Thymus (tissue), 11 donors: ENCODE data around the gene NOTCH1. TPM values are rescaled to one million over a fixed set of nuclear protein-coding genes. Genes with fewer than 3 reads are reported as not detected.

Source experiments
- DNase-seq, 9 donors: peaks; one replicate each; pipeline ENCODE4 v3.0.0-alpha.2; 2013; ENCODE audit warnings: low spot score in 9 of 9, low read depth in 6 of 9, missing footprints in 1 of 9
- H3K27ac ChIP-seq, 2 donors: one replicate each; pipeline ENCODE4 v1.5.1; 2013; ENCODE audit warnings: control low read depth in 1 of 2, low read depth in 1 of 2, low read length in 1 of 2, mild to moderate bottlenecking in 1 of 2, moderate library complexity in 1 of 2
- H3K27me3 ChIP-seq, 2 donors: one replicate each; pipeline ENCODE4 v1.5.1; 2013; ENCODE audit warnings: low read length in 1 of 2; ENCODE audit not compliant: control insufficient read depth in 2 of 2, insufficient read depth in 1 of 2
- H3K36me3 ChIP-seq, 2 donors: one replicate each; pipeline ENCODE4 v1.5.1; 2013; ENCODE audit warnings: low read length in 1 of 2, mild to moderate bottlenecking in 1 of 2, moderate library complexity in 1 of 2; ENCODE audit not compliant: control insufficient read depth in 2 of 2, insufficient read depth in 2 of 2
- H3K4me1 ChIP-seq, 2 donors: one replicate each; pipeline ENCODE4 v1.5.1; 2013; ENCODE audit warnings: low read length in 2 of 2; ENCODE audit not compliant: control insufficient read depth in 2 of 2, insufficient read depth in 2 of 2
- H3K4me3 ChIP-seq, 2 donors: one replicate each; pipeline ENCODE4 v1.5.1; 2013; ENCODE audit warnings: low read length in 2 of 2, control low read depth in 1 of 2, mild to moderate bottlenecking in 1 of 2
- H3K9me3 ChIP-seq, 2 donors: one replicate each; pipeline ENCODE4 v1.5.1; 2013; ENCODE audit warnings: low read length in 1 of 2, mild to moderate bottlenecking in 1 of 2; ENCODE audit not compliant: control insufficient read depth in 2 of 2, insufficient read depth in 1 of 2
- WGBS: extraction: QIAGEN DNeasy Blood & Tissue Kit; methylation state at CpG from one replicate; pipeline ENCODE4 v1.1.7; 2013; 5-methylcytosine and 5-hydroxymethylcytosine counted together
- polyA plus RNA-seq: library from polyadenylated mRNA; stranded (reverse); fragments of 200-250 nt; gene quantifications from one replicate; pipeline ENCODE4 v1.2.3, GENCODE V29; 2013
- total RNA-seq: library from RNA; stranded (reverse); fragments of 120-200 nt; gene quantifications from one replicate; pipeline ENCODE4 v1.2.4, GENCODE V29; 2013
- donor health status: healthy.

The NOTCH1 gene
- total and polyA plus RNA-seq, 2 donors = 14.9 to 15.9 TPM

DNA sequence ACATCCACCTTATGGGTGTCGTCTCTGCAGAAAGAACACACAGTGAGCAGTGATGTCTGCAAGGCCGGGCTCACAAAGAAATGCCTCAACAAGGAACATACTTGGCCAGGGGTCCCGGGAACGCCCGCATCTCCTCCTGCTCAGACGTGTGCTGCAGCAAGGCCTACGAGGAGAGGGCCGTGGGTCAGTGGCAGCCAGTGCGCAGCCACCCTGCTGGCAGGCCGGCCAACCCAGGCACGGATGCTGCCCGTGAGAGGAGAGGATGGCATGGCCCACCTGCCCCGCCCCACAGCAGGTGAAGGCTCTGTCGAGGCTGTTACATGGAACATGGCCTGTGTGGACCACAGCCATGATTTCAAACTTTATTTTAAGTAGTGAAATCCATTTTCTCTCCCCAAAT, 82.3 kb downstream of the NOTCH1 start:
- no peak for DNase-seq
- Histone ChIP-seq H3K36me3 (peaks cover 86 to 95% of the 10 kb centered on the region in 2 donors), H3K27me3 (no peaks in the 10 kb centered on the region), H3K4me1 (no peaks in the 10 kb centered on the region), H3K4me3 (no peak overlapping the region), H3K27ac (no peak overlapping the region), H3K9me3 (no peaks in the 10 kb centered on the region)
- WGBS = 98% methylated on average over 14 of the region's 14 CpGs

DNA sequence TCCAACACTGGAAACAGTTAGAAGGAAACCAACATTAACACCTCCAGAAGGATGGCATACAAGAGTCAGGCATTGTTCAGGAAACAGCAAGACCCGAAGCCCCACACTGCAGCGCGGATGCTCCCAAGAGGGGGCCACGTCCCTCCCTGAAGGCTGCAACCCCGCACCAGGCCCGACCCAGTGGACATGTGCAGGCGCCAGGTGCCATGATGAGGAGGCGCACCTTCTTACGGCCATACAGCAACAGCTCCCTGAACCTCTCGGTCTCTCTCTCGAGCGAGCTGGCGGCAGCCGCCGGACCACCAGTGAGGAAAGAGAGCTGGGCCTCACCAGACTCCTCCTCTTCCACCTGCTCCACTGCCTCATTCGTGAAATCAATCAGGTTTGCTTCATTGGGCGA, 83.2 kb downstream of the NOTCH1 start:
- H3K27ac ChIP-seq = no peak overlapping the region
- H3K4me1 ChIP-seq = no peaks in the 10 kb centered on the region
- peaks cover 87 to 93% of the 10 kb centered on the region in 2 donors for H3K36me3 ChIP-seq
- DNase-seq = no peak
- no peak overlapping the region for H3K4me3 ChIP-seq
- WGBS = 99% methylated on average over 17 of the region's 17 CpGs
- no peaks in the 10 kb centered on the region for H3K9me3 ChIP-seq
- H3K27me3 ChIP-seq = no peaks in the 10 kb centered on the region

DNA sequence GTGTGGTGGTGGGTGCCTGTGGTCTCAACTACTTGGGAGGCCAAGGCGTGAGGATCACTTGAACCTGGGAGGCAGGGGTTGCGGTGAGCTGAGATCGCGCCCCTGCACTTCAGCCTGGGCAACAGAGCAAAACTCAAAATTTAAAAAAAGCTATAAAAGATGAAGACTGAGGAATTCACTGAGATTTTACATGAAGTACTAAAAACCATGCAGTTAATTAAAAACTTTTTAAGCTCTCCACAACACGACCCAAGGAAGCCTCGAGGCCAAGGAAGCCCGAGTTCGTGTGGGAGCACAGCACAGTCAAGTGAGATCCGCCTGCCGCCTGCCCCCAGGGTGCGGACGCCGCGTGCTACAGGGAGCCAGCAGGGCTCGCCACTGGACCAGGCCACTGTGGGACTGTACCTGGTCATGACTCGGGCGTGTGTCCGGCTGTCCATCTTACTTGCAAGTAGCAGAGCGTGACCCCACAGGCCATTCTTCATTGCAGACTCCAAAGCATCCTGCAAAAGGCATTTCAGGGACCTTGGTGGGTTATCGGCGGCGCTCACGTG, 85.0 kb downstream of the NOTCH1 start:
- WGBS = 98% methylated on average over 23 of the region's 23 CpGs
- H3K4me1 ChIP-seq = no peaks in the 10 kb centered on the region
- no peak overlapping the region for H3K27ac ChIP-seq
- no peak for DNase-seq
- peaks cover 88 to 93% of the 10 kb centered on the region in 2 donors for H3K36me3 ChIP-seq
- H3K4me3 ChIP-seq = no peak overlapping the region
- H3K27me3 ChIP-seq = no peaks in the 10 kb centered on the region
- no peaks in the 10 kb centered on the region for H3K9me3 ChIP-seq

DNA sequence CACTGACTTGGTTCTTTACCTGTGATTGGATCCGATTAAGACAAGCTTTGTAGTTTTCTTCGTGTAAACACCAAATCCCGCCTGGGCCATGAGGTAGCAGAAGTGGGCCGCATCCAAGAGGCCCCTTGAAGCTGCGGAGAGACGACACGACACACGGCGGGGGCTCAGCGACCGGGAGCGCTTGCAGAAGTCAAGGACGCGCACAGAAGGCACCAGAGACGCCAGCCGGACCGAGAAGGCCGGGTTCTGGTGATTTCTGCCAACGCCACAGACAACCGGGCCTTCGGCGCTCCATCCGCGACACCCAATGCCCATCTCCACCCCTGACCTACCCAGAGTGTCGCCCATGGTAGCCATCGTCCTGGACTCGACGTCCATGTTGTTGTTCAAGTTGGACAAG, 86.4 kb downstream of the NOTCH1 start:
- no peak overlapping the region for H3K27ac ChIP-seq
- H3K27me3 ChIP-seq = no peaks in the 10 kb centered on the region
- no peak for DNase-seq
- 98% methylated on average over 28 of the region's 28 CpGs for WGBS
- no peak overlapping the region for H3K4me3 ChIP-seq
- H3K4me1 ChIP-seq = no peaks in the 10 kb centered on the region
- H3K36me3 ChIP-seq = peaks cover 92 to 94% of the 10 kb centered on the region in 2 donors
- no peaks in the 10 kb centered on the region for H3K9me3 ChIP-seq

DNA sequence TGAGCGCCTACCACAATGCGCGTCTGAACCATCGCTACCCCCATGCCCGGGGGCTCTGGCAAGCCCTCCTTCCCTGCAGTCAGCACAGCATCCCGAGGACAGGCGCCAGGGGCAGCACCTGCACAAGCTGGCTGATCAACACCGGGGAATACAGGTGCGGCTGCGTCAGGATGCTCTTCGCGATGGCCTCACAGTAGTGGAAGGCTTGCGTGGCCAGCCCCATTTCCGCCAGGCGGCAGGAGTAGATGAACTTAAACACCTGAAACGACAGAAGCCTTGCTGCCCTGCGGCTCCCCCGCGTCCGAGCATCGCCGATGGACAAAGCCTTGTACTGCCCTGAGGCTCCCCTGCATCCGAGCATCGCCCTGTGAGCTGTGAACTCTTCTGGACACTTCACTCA, 88.5 kb downstream of the NOTCH1 start:
- DNase-seq = no peak
- no peaks in the 10 kb centered on the region for H3K4me1 ChIP-seq
- no peak overlapping the region for H3K4me3 ChIP-seq
- H3K27me3 ChIP-seq = no peaks in the 10 kb centered on the region
- WGBS = 99% methylated on average over 24 of the region's 24 CpGs
- no peaks in the 10 kb centered on the region for H3K9me3 ChIP-seq
- no peak overlapping the region for H3K27ac ChIP-seq
- peaks cover 83 to 87% of the 10 kb centered on the region in 2 donors for H3K36me3 ChIP-seq

DNA sequence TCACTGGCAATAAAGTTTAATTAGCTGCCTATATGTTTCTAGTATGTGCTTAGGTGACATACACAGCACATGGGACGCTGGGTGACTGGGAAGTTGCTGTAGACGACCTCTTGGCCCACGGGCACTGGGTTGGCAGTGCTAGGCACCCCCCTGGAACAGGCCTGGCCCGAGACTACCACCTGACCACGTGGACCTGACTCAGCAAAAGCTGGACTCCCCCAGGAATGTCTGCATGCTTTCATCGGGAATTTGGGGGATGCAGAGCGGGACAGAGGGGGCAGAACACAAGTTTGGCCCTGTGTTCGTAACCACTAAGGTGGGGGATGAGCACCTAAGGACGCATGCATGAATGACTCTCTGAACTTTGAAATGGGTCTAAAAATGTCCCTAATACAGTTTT, 89.6 kb downstream of the NOTCH1 start:
- no peak overlapping the region for H3K27ac ChIP-seq
- WGBS = 98% methylated on average over 9 of the region's 9 CpGs
- H3K9me3 ChIP-seq = no peaks in the 10 kb centered on the region
- H3K4me3 ChIP-seq = no peak overlapping the region
- H3K36me3 ChIP-seq = peaks cover 80 to 83% of the 10 kb centered on the region in 2 donors
- no peaks in the 10 kb centered on the region for H3K27me3 ChIP-seq
- DNase-seq = no peak
- H3K4me1 ChIP-seq = no peaks in the 10 kb centered on the region

DNA sequence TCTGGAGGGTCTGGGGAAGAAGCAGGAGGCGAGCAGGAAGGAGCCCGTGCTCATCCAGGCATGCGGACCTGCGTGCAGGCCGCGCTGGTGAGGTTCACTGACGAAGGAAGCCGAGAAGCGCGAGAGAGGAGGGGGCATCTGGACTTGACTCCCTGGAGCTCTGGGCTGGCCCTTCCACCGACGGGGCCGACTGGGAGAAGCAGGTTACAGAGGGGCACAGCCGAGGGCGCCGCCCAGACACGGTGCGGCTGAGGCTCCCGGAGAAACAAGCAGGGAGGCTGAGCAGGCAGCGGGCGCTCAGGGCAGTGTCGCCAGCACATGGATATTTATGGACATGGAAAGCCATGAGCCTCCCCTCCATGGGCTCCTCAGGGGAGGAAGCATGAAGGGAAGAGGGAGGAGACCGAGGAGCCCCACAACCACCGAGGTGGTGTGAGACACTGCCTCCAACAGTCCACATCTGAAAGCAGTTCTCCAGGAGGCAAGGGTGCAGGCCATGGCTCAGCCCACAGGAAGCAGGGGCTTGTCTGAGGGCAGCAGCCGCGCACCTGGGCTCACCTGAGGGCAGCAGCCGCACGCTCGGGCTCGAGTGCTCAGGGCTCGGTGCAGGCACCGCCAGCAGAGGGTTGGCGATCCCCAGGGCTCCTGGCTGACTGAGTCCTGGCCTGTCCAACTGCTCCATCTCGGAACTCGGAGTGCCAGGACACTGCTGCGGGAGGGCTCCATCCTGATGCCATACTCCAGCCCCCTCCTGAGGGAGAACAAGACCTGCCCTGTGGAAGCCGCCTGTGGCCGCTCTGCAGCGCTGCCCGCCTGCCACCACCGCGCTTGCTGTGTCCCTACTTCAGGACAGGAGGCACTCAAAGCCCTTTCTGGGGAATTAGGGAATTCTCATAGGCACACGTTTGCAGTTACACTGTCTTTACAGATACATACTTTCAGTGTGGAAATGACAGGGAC, 90.5 kb downstream of the NOTCH1 start:
- Histone ChIP-seq H3K27me3 (no peaks in the 10 kb centered on the region), H3K36me3 (peaks cover 83 to 84% of the 10 kb centered on the region in 2 donors), H3K9me3 (no peaks in the 10 kb centered on the region), H3K27ac (no peak overlapping the region), H3K4me1 (no peaks in the 10 kb centered on the region), H3K4me3 (no peak overlapping the region)
- 97% methylated on average over 43 of the region's 43 CpGs for WGBS
- DNase-seq = no peak

DNA sequence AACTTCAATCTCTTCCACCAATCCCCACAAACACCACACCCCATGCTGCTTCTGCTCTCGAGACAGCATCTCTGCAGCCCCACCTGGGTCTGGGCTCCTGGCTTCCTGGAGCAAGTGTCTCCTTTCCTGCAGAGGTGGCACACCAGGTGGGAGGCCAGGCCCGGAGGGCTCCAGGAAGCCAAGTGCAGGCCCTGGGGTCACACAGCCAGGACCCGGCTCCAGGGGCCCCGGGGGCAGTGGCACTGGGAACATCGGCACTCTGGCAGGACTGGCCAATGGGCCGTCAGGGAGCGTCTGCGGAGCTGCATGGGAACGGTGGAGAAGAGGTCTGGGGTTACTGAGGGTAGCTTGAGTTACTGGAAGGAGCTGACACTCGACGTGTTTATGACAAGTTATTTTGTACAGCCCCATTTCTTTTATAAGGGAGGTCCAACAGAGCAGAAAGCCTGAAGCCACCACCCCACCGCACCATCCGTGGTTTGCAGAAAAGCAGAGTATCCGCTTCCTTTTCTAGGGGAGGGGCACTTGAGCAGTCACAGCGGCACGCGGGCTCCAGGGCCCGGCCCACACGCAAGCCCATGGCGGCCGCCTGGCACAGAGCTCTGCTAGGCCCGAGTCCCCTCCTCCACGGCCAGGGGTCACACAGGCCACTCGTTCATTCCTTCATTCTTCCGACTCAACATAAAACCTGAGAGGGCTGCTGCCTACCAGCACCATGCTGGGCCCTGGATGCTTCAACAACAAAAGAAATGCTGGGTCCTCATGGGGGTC, 91.6 kb downstream of the NOTCH1 start:
- H3K9me3 ChIP-seq = no peaks in the 10 kb centered on the region
- H3K36me3 ChIP-seq = peaks cover 84 to 85% of the 10 kb centered on the region in 2 donors
- no peak for DNase-seq
- no peak overlapping the region for H3K4me3 ChIP-seq
- H3K27me3 ChIP-seq = no peaks in the 10 kb centered on the region
- 97% methylated on average over 25 of the region's 25 CpGs for WGBS
- no peaks in the 10 kb centered on the region for H3K4me1 ChIP-seq
- no peak overlapping the region for H3K27ac ChIP-seq

DNA sequence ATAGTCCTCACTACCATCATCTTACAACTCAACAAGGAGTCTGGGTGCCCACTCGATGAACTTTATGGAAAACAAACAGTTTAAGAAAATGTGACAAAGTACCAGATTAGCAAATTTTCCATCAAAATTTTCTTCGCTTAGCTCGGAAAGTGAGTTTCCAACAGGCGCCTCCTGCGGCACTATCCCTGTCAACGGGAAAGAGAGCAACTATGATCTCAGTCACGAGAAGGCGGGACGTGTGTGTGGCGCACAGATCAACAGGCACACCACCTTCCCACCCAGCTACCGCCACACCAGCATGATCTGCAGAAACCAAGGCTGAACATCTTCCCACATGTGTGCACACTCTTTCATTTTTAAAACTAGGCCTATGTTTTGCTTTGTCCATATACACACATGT, 92.5 kb downstream of the NOTCH1 start:
- H3K9me3 ChIP-seq = no peaks in the 10 kb centered on the region
- H3K4me3 ChIP-seq = no peak overlapping the region
- WGBS = 97% methylated on average over 11 of the region's 11 CpGs
- peaks cover 84% of the 10 kb centered on the region in 2 donors for H3K36me3 ChIP-seq
- no peak for DNase-seq
- H3K4me1 ChIP-seq = no peaks in the 10 kb centered on the region
- H3K27me3 ChIP-seq = no peaks in the 10 kb centered on the region
- no peak overlapping the region for H3K27ac ChIP-seq
